Dermis microvascular lymphatic vessel endothelial cell (primary cell): ENCODE measurements around the gene NTN1. TPM values are rescaled to one million over a fixed set of nuclear protein-coding genes. Genes with fewer than 3 reads are reported as not detected.
A peak's percentile ranks its signal among the peaks of the same experiment; 100 is the strongest.

ENCODE experiments used
- DNase-seq, 2 donors: peaks; one replicate each; pipeline versions ENCODE4 v3.0.0 to v3.0.0-alpha.2; 2010; ENCODE audit warnings: low read depth in 2 of 2
- total RNA-seq: library from RNA; depleted of rRNA; stranded (reverse); fragments of >200 nt; gene quantifications from 2 replicates; pipeline ENCODE4 v1.2.1, GENCODE V29; 2014

Gene NTN1
- total RNA-seq, 1 donor from 2014 or later = 1.0 TPM

DNA sequence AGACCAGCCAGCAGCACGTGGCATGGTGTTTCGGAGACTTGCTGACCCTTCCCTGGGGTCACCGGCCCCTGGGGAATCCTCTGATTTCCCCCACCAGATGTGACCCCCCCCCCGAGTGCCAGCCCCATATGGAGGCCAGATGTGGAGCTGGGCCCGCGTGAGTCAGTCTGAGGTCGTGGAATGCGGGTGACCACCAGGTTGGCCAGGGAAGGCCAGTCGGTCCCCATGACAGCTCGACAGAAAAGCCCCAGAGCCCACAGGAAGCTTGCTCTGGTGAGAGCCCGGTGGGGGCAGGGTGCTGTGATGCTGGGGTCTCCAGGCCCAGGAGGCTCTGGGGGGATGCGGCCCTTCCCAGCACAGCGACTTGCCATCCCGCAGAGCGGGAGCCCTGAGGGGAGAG is 209.0 kb downstream of the NTN1 start:
- no peak for DNase-seq

DNA sequence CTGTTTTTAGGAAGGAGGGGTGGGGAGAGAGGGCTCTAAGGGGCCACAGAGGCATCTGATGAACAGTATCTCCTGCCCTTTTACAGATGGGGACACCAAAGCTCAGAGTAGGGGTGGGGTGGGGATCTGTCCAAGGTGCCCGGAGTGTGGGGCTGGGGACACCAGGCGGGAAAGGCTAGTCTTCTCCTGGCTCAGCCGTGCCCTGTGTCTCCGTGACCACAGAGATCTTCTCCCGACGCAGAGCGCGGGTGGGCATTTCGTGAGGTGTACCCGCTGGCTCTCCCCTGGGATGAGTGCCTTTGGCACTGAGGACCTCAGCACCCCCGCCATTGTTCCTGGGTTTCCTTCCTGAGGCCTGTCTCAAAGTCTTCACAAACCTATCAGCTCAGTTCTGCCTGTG is 209.6 kb downstream of the NTN1 start:
- DNase-seq = no peak

DNA sequence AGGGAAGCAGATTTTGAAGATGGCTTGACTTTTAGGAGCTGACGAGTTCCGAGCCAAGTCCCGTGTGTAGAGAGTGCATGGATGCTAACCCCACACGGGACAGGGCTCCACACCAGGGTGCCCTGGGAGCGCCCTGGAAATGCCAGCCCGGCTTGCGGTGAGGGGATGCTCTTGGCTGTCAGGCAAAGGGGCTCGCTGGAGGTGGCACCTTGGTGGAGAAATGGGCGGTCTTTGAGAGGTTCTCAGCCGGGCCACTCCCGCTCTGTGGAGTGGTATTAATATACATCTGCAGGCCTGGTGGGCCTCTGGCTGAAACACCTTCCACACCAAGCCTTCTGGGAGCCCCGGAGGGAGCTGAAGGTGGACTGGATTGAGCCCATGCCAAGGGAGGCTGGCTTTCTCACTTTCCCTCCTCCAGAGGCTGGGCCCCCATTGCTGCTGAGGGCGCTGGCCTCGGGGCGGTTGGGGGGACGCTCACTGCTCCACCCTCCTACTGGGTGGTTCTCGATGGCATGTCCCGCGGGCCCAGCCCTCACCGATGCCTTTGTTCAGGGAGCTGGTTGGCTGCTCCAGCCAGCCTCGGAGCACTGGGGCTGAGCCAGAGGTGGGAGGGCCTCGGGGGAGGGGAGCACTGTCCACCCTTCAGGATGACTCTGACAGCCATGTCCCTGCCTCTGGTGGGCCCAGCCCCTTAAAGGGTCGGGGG is 210.3 kb downstream of the NTN1 start:
- DNase-seq = no peak

DNA sequence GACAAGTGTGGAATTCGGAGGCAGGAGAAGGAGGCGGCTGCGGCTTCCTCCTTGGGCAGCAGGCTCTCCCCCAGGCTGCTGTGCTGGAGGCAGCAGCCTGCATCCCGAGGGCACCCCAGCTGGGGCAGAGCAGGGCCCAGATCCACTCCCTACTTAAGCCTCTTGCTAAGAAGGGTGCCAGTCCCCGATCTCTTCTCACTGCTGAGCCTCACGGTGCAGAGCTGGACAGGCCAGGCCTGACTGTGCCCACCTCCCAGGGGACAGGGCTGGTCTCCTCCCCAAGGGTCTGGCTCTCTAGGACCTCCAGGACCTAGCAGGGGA is 210.8 kb downstream of the NTN1 start:
- no peak for DNase-seq

DNA sequence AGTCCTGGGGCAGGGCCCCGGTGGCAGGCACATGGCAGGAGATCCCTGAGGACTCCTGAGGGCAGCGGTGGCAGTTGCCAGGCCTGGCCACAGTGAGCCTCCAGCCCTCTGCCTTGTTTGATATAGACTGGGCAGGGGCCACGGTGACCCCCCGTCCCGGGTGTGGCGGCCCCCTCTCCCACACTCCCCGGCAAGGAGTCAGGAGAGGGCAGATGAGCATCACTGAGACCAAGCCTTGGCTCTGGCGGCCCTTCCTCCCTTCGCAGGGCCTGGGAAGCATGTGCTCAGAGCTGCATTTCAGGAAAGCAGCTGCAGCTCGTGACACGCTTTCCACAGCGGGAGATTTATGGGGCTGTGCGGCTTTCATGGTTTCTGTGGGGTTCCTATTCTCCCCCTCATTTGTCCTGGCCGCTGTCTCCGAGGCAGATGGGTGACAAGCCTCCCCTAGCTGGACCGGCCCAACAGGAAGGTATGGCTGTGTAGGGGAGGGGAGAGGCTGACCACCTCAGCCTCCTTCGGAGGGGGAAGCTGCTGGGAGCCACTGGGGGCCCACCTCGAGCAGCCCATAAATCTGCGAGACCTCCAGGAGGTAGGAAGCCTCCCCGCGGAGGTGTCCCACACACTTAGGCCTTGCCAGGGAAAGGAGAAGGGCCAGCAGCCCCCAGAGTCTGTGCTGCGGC is 211.4 kb downstream of the NTN1 start:
- no peak for DNase-seq

DNA sequence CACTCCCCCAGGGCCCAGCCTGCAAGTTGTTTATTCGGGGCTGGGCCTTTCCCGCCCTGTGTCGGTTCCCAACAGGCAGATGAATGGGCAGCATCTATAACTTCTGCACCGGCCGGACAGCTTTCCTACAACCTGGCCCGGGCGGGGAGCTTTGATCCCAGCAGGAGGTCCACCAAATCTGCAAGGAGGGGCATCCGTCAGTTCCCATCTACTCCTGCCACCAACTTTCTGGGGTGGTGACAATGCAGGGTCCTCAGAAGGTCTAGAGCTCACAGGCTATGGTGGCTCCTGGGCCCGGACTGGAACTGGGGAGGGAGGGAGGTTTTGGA is 211.9 kb downstream of the NTN1 start:
- no peak for DNase-seq

DNA sequence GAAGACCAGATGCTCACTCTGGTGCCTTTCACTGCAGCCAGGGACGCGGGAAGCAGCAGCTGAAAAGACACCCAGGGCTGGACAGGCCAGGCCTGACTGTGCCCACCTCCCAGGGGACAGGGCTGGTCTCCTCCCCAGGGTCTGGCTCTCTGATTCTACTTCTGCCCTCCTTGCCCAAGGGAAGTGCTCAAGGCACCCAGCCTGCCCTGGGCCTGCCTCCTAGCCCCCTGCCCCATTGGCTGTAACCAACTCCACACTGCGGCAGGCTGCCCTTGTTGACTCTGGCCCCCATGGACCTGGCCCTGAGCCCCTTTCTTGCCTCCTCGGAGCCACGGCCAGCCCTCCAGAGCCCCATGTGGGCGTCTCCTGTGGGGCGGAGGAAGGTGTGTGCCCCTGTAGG is 212.5 kb downstream of the NTN1 start:
- no peak for DNase-seq

DNA sequence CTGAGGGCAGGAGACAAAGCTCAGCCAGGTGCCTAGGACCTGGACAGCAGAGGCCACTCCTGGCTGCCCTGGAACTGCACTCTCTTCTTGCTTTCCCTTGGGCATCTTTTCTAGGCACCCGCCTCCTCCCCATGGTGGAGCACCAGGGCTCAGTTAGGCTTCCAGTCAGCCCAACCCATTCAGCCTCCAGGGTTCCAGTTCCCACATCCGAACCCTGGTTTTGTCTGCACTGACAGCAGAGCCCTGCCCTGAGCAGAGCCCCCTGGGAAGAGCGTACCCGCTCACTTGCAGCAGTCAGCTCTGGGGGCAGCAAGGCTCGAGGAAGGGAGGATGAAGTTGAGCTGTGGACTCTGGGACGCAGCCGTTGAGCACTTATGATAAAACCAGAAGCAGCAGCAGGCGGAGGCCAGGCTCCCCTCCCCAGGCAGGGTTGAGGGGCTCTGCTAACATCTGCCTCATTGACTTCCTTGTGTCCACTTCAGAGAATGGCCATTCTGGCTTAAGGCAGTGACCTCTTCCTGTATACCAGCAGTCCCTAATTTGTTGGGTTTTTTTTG is 213.2 kb downstream of the NTN1 start:
- DNase-seq = no peak

DNA sequence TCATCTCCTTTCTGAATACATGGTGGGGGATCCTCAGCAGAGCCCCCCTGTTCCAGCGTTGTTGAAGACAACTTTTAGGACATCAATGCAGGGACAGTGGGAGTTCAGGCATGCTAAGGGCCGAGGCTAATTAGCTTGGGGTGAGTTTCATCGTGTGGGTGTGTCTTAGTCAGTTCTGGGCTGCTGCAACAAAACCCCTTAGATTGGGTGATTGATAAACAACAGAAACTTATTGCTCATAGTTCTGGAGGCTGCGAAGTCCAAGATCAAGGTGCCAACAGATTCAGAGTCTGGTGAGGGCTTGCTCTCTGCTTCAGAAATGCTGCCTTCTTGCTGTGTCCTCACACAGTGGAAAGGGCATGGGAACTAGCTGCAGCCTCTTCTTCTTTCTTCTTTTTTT is 214.0 kb downstream of the NTN1 start:
- DNase-seq = no peak

DNA sequence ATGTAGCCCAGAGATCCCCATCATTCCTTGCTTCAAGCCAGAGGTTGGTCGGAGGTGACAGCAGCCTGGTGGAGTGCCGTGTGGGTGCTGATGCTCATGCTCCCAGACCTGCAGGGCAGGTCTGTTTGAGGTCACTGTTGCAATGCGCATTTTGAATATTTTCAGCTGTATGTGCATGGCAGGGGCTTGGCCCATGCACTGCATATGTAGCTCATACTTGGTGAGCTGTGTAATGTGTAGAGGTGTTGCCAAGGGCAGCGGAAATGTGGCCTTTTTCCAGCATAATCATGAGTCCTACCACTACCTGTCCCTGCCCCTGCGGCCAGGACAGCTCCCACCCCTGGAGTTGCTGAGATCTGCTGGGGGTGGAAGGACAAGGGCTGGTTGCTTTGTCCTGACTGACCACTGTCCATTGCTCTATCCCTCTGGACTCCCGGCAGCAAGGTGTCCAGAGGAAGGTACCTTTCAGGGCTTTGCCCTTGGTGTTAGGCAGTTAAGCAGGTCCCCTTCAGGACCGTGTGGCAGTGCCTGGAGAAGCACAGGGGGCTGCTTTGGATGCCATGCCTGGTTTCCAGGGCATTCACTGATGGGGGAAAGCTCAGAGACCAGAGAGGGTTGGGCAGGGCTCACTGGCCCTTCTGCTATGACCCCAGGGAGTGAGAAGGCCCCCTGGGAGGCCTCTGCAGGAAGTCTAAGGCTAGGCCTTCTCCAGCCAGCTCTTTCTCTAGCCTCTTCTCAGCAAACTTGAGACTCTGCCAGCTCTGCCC is 215.2 kb downstream of the NTN1 start:
- DNase-seq = peak in 1 of 2 donors; percentile 72

DNA sequence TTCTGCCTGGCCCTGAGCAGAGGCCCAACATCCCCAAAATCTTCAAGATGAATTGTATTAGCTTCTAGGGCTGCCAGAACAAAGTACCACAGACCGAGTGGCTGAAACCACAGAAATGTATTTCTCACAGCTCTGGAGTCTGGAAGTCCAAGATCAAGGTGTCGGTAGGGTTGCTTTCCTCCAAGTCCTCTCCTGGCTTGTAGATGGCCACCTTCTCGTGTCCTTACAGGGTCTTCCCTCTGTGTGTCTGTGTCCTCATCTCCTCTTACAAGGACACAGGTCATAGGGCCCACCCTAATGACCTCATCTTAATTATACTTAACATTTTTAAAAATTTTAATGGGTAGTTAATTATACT is 215.7 kb downstream of the NTN1 start:
- no peak for DNase-seq

DNA sequence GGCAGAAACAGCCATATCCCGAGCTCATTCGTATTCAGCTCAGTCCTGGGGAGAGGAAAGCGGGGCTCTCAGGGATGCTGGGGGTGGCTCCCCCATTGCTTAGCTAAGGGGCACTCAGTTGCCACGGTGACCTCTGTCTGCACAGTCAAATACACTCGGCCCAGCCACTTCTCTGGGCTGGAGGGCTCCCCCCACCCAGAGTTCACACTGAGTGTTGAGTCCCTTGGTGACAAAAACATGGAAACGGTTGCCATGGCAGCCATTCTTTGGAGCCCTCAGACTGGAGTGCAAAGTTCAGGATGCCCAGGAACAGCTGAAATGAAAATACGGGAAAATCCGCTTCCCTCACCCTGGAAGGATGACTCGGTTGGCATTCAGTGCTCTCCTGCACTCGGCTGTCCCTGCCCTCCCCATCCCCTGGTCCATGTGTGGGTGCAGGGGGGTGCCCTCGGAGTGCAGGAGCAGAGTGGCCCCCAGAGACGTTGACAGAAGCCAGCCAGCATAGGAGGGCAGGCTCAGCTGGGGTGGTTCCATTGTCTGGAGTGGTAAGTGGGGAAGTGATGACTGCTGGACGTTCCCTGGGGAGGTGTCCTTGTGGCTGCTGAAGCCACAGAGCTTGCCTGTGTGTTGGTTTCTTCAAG is 216.5 kb downstream of the NTN1 start:
- DNase-seq = no peak

DNA sequence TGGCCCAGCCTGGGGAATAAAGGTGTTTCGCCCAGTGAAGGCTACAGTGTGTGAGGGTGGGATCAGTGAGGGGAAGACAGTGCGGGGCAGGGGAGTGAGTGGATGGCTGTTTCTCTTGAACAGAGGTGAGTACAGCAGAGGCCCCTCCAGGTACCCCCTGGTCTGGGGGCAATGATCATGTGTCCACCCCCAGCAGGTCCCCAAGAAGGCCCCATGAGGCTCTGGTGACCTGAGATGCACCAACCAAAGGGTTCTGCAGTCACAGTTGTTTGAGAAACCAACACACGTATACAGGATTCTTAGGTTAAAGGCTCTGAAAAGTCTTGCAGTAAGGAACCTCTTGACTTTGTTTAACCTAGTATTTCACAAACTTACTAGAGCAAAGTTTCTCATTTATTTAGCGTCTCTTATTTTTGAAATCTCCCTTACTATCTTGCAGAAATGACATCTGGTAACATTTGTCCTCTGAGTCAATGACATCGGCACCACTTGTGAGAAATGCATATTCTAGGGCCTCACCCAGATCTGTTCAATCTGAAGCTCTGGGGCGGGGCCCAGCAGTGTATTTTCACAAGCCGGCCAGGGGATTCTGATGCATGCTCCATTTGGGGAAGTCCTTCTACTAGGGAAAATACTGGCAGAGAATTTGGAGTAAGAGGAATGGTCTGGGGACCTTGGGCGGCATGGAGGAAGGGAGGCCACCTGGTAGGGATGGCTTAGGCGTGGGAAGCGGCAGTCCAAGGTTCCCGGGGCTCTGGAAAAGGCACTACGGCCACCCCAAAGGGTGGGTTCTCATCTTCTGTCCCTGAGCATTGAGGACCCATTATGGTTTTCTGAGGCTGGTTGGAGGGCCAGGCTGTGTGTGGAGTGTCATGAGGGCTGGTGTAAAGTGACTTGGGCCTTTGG is 217.3 kb downstream of the NTN1 start:
- DNase-seq = no peak

DNA sequence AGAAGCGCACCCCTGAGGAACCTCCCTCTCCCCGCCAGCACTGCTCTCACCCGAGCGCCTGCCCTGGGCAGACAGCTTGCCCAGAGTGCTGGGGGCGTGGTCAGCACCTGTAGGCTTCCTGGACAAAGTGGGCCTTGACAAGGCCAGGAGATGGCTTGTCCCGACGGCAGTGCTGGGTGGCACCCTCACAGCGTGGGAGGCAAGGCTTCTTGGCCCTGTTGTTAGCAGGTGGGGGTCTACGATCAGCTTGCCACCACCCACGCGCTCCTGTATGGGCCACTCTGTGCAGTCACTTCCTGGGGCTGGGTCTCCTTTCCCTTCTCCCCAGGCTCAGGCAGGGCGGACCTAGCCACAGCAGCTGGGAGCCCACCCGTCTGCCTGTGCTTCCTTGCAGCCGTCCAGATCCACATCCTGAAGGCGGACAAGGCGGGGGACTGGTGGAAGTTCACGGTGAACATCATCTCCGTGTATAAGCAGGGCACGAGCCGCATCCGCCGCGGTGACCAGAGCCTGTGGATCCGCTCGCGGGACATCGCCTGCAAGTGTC is 218.0 kb downstream of the NTN1 start:
- peak in 1 of 2 donors; percentile 37 for DNase-seq

DNA sequence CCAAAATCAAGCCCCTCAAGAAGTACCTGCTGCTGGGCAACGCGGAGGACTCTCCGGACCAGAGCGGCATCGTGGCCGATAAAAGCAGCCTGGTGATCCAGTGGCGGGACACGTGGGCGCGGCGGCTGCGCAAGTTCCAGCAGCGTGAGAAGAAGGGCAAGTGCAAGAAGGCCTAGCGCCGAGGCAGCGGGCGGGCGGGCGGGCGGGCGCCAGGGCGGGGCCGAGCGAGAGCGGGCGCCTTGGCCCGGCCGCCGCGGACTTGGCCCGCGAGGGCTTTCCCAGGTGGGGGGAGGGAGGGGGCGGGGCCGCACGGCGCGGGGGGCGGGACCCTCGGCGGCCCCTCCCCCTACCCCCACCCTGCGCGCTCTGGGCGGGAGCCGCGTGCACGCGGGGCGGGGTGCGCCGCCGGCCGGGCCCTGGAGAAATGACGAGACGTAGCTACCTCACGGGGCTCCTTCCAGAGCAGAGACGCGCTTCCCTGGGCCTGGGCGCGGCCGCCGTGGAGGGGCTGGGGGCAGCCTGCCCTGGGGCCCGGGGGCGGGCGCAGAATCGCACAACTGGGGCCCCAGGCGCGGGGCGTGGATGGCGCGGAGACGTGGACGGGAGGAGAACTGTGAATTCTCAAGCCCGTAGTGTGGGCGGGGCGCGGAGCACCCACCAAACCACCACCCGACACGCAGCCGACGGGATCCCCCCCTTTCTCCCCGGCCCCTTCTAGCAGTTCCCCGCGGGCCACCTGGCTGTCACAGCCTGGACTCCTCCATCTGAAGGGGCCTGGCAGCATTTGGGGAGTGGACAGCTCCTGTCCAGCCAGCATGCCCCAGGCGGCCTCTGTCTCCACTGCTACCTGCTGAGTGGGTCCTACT is 218.7 kb downstream of the NTN1 start:
- peak in 1 of 2 donors; percentile 66 for DNase-seq

DNA sequence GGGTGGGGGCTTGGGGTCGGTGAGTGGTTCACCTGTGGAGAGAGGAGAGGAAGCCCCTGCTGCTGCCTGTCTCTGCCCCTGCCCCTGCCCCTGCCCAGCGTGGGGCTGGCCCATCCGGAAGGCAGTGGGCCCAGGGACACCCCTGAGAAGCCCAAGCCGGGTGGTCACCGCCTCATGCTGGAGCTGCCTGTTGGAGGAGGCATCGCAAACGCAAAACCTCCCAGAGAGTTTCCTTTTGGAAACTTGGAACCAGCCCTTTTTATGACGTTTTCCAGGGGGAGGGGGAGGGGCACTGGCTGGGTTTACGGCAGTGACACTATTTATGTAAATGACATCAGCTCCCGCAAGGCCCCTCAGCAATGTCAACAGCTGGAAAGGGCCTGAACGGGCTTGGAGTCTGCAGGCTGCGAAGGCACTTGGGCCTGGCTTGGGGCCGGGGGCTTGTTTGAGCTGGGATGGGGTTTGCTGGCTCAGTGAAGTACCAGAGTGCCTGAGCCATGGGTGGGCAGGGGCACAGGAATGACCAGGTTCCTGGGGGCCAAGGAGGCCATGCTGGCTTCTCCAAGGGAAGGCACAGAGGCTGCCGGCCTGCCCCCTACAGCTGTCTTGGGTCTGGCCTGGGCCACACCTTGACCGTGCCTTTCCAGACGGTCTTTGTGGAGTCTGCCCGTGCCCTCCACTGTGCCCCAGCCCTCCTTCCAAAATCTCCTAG is 219.5 kb downstream of the NTN1 start:
- peak; percentile 47 to 72 for DNase-seq

DNA sequence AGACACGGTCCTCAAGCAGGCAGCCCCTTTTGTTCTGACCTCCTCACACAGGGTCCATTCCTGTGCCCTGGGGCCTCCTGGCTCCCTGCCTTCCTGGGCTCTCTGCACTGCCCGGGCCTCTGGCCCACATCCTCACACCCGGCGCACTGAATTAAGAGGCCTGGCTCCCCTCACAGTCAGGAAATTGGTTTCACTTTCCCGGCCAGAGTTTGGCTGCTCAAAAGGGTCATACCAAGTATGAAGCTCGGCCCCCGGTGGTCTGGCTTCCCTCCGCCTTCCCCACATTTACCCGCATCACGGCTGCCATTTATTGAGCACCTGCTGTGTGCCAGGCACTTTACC is 220.0 kb downstream of the NTN1 start:
- DNase-seq = no peak

DNA sequence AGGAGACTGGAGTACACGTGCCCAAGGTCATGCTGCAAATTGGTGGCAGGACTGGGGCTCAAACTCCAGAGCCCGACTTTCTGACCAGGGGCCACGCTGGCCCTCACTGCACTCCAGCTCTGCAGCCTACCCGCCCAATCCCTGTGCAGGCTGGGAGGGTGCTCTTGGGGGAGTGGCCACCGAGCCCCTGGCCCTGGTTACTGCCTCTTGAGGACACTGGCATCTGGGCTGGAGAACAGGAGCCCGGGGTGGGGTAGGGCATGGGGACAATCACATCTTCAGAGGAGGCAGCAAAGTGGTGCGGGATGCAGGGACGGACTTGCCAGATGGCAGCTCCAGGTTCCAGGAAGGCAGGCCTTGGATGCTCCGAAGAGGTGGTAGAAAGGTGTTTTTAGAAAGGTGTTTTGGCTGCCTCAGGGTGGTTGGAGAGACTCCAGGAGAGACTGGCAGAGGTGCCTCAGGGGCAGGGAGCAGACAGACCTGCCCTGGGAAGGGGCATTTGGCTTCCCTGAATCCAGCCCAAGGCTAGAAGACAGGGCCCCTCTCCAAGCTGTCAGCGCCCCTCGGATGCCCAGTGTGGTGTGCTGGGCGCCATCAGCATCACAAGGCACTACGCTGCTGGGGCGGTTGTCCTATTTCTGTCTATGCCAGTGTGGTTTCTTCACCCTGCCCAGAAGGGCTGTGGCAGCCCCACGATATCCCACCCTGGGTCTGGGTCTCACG is 220.6 kb downstream of the NTN1 start:
- DNase-seq = no peak

DNA sequence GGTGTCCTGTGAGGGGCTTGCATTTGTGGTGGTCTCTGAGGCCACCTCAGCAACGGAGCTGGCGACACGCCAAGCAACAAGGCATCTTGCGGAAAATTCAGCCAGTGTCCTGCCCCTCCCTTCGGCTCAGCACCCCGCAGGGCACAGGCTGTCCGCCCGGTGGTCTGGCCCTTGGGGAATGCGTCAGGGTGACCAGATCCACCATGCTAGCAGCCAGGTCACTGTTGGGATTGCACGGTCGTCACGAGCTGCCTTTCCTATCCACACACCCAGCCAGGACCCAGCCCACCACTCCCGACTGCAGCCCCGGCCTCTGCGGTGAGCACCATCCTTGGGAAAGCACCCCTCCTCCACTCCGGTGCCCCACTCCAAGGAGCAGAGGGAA is 221.2 kb downstream of the NTN1 start:
- DNase-seq = no peak
